Kidney tubule cell (primary cell): ENCODE results near the gene TMEM50B.
A peak's percentile ranks its signal among the peaks of the same experiment; 100 is the strongest.
"Not testable (repeated sequence)": the region's sequence is repeated elsewhere in the genome, so short reads cannot be mapped to it uniquely, and the experiment has no call there.

Source experiments
- DNase-seq: peaks from one replicate; pipeline ENCODE4 v3.0.0-alpha.2; 2018; ENCODE audit warnings: low spot score

Gene TMEM50B

GRCh38 chr21:33428669-33429068, 51.1 kb downstream of the TMEM50B start:
- DNase-seq = peak; percentile 49

GRCh38 chr21:33427051-33427450, 52.7 kb downstream of the TMEM50B start:
- no peak for DNase-seq

DNA sequence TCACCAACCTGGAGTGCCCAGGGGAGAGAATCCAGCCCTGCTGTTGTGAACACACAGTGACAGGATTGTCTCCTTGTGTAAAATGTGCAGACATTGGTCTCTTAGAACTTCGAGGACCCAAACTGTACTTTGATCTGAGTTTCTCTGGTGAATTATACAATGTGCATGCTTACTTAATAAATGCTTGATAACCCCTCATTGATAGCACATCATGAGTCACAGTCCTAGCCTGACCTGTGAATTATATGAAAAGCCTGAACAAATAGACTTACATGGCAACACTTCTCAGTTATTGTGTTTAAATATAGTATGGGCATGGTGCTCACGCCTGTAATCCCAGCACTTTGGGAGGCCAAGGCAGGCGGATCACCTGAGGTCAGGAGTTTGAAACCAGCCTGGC, 53.9 kb downstream of the TMEM50B start:
- no peak for DNase-seq

DNA sequence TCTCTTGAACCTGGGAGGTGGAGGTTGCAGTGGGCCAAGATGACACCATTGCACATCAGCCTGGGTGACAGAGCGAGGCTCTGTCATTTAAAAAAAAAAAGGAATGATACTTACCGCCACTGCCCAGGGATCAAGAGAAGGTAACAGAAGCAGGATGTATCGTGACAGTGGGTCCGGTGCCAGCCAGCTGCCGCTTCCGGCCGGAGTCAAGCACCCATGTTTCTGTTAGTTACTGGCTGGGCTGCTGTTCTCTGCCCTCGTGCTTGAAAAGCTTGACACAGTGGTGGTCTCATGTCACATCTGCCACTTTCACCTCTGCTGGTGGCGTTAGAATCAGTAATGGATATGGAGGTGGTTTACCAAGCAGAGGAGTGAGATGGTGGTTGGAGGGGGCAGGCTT, 55.6 kb downstream of the TMEM50B start:
- no peak for DNase-seq

DNA sequence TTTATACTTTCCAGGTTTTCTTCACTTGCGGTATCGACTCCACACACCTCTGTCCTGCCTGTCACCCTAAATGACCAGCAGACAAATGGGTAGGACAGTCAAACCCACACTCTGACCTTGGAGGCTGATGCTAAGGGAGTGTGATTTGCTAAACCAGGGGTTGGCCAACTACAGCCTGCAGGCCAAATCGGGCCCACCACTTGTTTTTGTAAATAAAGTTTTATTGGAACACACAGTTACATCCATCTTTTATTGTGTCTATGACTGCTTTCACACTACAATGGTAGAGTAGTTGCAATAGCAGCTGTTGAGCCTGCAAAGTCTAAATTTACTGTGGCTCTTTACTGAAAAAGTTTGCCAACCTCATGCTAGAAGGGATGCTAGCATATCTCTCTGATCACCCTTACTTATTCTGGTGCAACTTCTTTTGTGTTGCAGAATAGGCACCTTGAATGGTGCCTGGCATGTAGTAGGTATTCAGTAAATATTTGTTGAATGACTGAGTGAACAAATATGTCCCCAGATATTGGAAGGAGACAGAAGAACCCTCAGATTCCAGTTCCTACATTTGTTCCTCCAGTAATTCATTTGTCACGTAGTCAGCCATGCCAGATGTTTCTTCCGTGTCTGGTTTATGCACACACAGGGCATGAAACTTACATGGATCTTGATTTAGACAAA, 57.9 kb downstream of the TMEM50B start:
- no peak for DNase-seq

DNA sequence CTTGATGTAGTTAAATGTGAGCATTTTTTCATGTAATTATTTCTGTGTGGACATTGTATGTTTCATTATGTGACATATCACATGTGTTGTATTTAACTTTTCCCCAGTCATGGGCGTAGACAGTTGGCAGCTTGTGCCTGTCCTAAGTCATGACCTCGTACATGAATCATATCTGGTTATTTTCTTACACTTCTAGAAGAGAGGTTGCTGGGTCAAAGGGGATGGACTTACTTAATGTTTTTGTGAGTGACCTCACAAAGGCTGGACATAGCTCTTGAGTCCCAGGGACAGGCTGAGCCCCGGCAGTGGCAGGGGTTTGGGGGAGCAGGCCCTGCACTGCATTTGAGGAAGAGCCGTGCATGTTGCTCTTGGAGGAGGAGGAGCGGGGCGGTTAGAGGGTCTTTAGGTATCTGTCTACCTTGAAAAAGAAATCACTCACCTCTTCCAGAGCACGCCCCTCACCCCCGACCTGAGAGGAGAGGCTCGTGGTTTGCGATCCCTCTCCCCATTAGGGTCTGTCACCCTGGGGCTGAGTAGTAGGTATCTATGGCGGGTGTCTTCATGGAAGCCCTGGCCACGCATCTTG, 60.1 kb downstream of the TMEM50B start:
- DNase-seq = peak; percentile 57

DNA sequence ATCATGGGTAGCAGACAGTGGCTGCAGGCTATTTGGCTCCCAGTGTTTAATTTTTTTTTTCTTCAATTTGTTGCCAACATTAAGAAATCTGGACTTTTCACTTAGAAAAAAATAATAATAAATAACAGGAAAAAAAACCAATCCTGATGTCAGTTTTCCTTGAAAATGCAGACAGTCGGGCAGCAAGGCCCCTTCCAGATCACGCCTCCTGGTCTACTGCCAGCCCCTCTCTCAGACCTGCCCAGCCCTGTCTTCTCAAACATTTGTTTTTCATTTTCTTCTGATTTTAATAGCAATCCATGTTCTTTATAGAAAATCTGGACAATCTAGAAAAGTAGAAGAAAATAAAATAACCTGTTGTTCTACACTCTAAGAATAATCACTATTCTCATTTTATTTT, 61.1 kb downstream of the TMEM50B start:
- no peak for DNase-seq

GRCh38 chr21:33414926-33415325, 64.8 kb downstream of the TMEM50B start:
- DNase-seq = no peak

DNA sequence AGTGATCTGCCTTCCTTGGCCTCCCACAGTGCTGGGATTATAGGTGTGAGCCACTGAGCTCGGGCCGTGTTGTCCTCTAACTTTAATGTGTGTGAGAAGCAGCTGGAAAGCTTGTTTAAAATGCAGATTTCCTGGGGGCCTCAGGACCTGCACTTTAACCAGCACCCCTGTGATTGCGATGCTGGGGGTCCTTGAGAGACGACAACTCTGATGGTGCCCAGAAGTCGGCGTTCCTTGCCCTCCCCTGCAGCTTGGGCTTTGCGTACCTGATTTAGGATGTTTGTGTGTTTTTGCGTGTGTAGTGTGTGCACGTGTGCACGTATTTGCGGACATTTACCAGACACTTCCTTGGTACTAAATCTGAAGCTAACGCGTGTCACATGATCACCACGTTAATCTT, 65.7 kb downstream of the TMEM50B start:
- no peak for DNase-seq

DNA sequence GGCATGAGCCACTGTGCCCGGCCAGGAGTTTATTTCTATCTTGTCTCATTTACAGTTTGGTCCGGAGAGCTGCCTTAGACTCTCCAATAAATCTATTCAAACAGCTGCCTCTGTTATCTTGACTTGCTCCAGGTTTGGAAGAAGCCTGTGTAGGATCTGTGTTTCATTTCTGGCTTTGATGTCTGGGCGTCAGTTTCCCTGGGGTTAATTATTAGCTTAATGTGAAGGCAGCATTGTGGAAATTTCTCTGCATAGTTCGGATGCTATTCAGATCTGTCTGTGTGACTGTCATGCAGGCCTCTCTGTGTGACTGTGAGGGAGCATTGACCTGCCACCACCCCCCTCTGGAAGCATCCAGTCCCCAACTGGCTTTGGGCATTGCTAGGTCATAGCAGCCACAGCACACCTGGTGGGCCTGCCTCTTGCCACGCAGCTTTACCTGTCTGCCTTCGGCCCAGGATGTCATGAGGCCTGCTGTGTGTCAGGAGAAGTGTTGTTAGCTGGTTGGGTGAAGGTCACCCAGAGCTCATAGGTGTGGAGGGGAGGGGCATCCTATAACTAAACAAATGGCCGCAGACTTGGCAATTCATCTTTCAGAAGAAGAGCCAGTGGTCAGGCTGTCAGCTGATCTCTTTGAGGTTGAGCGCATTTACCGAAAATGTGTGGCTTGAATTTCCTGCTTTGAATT, 66.8 kb downstream of the TMEM50B start:
- peak; percentile 88 for DNase-seq

- not testable (repeated sequence) for DNase-seq
These were observed 67.3 kb downstream of the TMEM50B start for GRCh38 chr21:33412439-33412831.

GRCh38 chr21:33411949-33412430, 67.8 kb downstream of the TMEM50B start:
- no peak for DNase-seq

DNA sequence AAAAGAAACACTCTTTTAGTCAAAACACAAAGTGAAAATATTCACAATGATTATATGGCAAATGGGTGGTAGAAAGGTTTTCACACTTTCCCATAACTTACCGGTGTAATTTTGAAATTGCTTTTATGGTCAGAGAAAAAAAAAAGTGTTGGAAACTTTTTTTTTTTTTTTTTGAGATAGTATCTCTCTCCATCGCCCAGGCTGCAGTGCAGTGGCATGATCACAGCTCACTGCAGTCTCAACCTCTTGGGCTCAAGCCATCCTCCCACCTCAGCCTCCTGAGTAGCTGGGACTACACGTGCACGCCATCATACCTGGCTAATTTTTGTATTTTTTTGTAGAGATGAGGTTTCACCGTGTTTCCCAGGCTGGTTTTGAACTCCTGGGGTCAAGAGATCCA, 73.3 kb downstream of the TMEM50B start:
- DNase-seq = no peak

DNA sequence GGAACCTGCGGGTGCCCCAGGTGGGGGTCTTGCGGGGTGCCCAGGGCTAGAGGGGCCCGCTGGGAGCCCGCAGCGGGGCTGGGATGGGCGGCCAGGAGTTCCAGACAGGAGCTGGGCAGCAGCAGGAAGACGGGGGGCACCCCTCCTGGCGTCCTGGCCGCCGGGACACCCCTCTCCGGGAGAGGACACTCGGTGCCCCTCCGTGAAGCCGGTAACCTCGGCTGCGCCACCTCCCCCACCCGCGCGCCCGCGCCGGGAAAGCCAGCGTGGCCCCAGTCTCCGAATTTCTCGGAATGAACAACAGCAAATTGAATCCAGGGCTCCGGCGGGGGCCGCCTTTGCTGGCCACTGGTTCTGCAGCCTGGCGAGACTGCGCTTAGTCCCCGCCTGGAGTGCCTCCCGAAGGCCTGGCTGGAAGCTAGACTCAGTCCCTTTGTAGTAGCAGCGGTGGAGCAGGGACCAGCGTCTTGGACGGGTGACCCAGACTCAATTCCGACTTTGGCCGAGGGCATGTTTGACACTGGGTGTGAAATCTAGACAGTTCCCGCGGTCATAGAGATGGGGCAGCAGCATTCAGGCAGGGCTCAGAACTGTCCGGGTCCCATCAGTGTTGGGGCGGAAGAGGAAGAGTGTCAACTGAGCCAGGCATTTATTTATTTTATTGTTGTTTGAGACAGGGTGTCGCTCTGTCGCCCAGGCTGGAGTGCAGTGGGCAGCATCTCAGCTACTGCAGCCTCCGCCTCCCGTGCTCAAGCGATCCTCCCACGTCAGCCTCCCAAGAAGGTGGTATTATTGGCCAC, 75.8 kb downstream of the TMEM50B start:
- DNase-seq = peak; percentile 50

- DNase-seq = peak; percentile 60
These were observed 76.5 kb downstream of the TMEM50B start, which contains the start of gene IFNGR2 for GRCh38 chr21:33403128-33403785. IFNGR2 (plus strand) TSS chr21:33403413; CDS start chr21:33403544, 131 bp downstream.

DNA sequence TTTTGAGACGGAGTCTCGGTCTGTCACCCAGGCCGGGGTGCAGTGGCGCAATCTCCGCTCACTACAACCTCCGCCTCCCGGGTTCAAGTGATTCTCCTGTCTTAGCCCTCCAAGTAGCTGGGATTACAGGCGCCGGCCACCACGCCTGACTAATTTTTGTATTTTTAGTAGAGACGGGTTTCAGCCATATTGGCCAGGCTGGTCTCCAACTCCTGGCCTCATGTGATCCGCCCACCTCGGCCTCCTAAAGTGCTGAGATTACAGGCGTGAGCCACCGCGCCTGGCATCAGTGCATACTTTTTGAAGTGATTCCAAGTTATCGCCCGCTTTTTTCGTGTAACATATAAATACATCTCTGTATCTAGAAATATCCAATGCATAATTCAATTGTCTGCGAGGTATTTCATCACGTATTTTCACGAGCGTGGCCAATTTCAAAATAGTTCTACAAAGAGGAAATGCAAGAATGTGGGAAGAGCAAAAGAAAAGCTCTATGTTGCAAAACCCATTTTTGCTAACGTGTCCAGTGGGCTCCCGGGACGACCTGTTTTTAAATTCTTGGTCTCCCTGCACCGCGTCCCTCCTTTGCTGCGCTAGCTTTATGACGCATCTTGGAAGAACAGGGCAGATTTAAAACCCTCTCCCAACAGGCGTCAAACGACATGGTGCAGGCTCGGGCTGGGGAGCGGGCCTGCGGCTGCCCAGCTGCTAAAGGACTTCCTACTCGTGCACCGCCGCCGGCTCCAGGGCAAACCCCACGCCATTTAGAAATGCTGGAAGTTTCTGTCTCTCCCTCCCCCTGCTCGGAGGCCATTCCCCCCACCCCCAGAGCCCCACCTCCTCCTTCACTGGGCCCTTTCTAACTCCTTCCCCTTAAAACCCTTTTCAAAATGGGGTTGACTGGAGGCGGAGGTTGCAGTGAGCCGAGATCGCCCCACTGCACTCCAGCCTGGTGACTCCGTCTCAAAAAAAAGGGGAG, 77.5 kb downstream of the TMEM50B start:
- DNase-seq = peak; percentile 48

GRCh38 chr21:33401630-33401992, 78.2 kb downstream of the TMEM50B start:
- no peak for DNase-seq
